Progenitor cell of endocrine pancreas (in vitro differentiated cells): ENCODE results near the gene RNF152. TPM values are rescaled to one million over a fixed set of nuclear protein-coding genes. Genes with fewer than 3 reads are reported as not detected.

ENCODE experiments used
- DNase-seq: peaks from one replicate; pipeline ENCODE4 v3.0.0; 2021; ENCODE audit warnings: low spot score; ENCODE audit not compliant: unreplicated experiment
- H3K27ac Mint-ChIP-seq: 2 replicates; pipeline ENCODE4 v1.8.0; 2021; ENCODE audit warnings: mild to moderate bottlenecking, moderate library complexity, mixed read lengths
- H3K27me3 Mint-ChIP-seq: 2 replicates; pipeline ENCODE4 v1.8.0; 2021; ENCODE audit warnings: mixed read lengths
- H3K36me3 Mint-ChIP-seq: 2 replicates; pipeline ENCODE4 v1.8.0; 2022; ENCODE audit warnings: mixed read lengths; ENCODE audit not compliant: insufficient read depth
- H3K4me1 Mint-ChIP-seq: 2 replicates; pipeline ENCODE4 v1.8.0; 2021; ENCODE audit warnings: low read depth, mixed read lengths
- H3K4me3 Mint-ChIP-seq: 2 replicates; pipeline ENCODE4 v1.8.0; 2021; ENCODE audit warnings: low read depth, mild to moderate bottlenecking, moderate library complexity, mixed read lengths
- H3K9me3 Mint-ChIP-seq: 2 replicates; pipeline ENCODE4 v1.8.0; 2021; ENCODE audit warnings: low read depth, mixed read lengths
- CTCF ChIP-seq: fragments of 200-600 bp; sonication (generic); IDR thresholded peaks from one replicate; pipeline ENCODE4 v1.5.0; 2021; ENCODE audit warnings: antibody characterized with exemption, mild to moderate bottlenecking; ENCODE audit not compliant: unreplicated experiment
- total RNA-seq: library from RNA; stranded (reverse); gene quantifications from 2 replicates; pipeline ENCODE4 v1.2.1, GENCODE V29; 2021

RNF152 gene
- total RNA-seq, 1 donor from 2014 or later, result 32.0 TPM

DNA sequence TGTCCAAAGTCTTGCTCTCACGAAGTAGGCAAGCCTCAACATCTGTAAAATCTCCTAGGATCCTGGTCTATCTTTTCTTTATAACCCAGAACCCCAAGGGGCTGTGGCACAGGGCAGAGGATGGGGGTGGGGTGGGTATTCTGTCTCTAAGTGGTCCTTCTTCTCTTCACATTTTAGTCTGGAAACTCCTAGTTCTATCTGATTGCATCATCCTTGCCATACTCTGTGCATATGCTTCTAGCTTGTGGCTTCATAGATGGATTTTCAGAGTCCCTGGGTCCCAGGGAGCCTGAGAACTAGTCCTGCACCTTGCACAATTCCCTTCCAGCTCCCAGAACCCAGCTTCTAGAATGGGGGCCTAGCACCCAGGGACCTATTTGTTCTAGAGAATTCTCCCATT lies 52.5 kb downstream of the RNF152 start:
- Mint-ChIP-seq H3K4me3 (no peak overlapping the region), H3K4me1 (peaks cover 9% of the 10 kb centered on the region), H3K27me3 (no peaks in the 10 kb centered on the region), H3K36me3 (peaks cover 51% of the 10 kb centered on the region), H3K9me3 (peaks cover 14% of the 10 kb centered on the region), H3K27ac (no peak overlapping the region)
- no peak for TF ChIP-seq CTCF
- no peak for DNase-seq

- Mint-ChIP-seq H3K36me3 (peaks cover 49% of the 10 kb centered on the region), H3K27me3 (no peaks in the 10 kb centered on the region), H3K9me3 (peaks cover 17% of the 10 kb centered on the region), H3K27ac (no peak overlapping the region), H3K4me1 (peaks cover 9% of the 10 kb centered on the region), H3K4me3 (no peak overlapping the region)
- TF ChIP-seq CTCF, result no peak
- no peak for DNase-seq
Observed at GRCh38 chr18:61838521-61838920, 54.3 kb downstream of the RNF152 start.

DNA sequence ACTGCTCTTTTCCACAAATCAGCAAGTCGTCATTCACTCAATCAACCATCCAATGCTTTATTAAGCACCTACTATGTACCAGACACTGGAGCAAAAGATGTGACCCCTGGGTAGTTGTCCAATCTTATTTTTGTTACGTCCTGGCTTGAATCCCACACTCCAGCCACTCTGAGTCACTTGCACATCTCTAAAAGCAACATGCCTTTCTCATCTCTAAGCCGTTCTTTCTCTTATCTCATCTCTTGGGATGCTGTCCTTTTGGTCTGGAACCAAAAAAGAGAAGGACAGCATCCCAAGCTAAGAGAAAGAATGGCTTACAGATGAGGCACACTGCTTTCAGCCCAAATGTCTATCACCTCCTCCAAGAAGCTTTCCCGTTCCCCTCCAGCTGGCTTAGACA lies 58.8 kb downstream of the RNF152 start:
- Mint-ChIP-seq H3K27me3 (no peaks in the 10 kb centered on the region), H3K27ac (no peak overlapping the region), H3K4me3 (no peak overlapping the region), H3K4me1 (peaks cover 13% of the 10 kb centered on the region), H3K9me3 (peaks cover 14% of the 10 kb centered on the region), H3K36me3 (peaks cover 38% of the 10 kb centered on the region)
- TF ChIP-seq CTCF, result no peak
- no peak for DNase-seq

- no peak overlapping the region for H3K27ac Mint-ChIP-seq
- peaks cover 14% of the 10 kb centered on the region for H3K4me1 Mint-ChIP-seq
Observed at GRCh38 chr18:61833387-61833786, 59.4 kb downstream of the RNF152 start.

DNA sequence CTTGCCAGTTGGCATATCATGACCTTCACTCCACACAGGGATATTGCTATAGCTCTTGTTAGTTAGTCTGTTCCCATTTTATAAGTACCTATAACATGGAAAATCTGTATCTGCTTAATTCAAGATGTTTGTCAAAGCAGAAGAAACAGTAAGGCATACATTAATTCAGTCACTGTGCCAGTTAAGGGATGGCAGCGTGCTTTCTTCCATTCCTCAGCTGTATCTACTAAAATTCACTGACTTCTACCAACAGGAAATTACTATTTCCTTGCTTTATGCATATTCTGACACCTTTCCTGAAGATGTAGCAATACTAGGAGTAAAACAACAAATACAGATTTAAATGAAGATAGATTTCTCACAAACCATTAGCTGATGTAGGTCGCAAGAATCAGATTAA lies 59.9 kb downstream of the RNF152 start:
- H3K27ac Mint-ChIP-seq, result no peak overlapping the region
- DNase-seq, result no peak
- H3K4me1 Mint-ChIP-seq, result peaks cover 17% of the 10 kb centered on the region
- no peaks in the 10 kb centered on the region for H3K27me3 Mint-ChIP-seq
- peaks cover 27% of the 10 kb centered on the region for H3K36me3 Mint-ChIP-seq
- no peak for TF ChIP-seq CTCF
- peaks cover 11% of the 10 kb centered on the region for H3K9me3 Mint-ChIP-seq
- no peak overlapping the region for H3K4me3 Mint-ChIP-seq

More at GRCh38 chr18:61833387-61833786, 59.4 kb downstream of the RNF152 start:
- no peak for DNase-seq
- Mint-ChIP-seq H3K4me3 (no peak overlapping the region), H3K27me3 (no peaks in the 10 kb centered on the region), H3K9me3 (peaks cover 11% of the 10 kb centered on the region), H3K36me3 (peaks cover 32% of the 10 kb centered on the region)
- TF ChIP-seq CTCF, result no peak
